ENCODE data around the gene HMGN4. TPM values are rescaled to one million over a fixed set of nuclear protein-coding genes. Genes with fewer than 3 reads are reported as not detected.

The HMGN4 gene
- total RNA-seq, 4 donors from 2014 or later: 54.6 to 68.4 (median 63.8) TPM

- Histone ChIP-seq H3K36me3 (no peaks in the 10 kb centered on the region), H3K27ac (peak overlapping the region in 2 of 3 donors; percentile 87 to 88), H3K9me3 (no peaks in the 10 kb centered on the region), H3K4me3 (replicated peaks in 1 of 3) (peak overlapping the region; percentile 6 to 41 (median 8)), H3K27me3 (no peaks in the 10 kb centered on the region), H3K4me1 (peaks cover 3 to 4% of the 10 kb centered on the region in 2 donors)
- TF ChIP-seq POLR2A (IDR thresholded peaks at IDR 0.05): no peak
- TF ChIP-seq CTCF (IDR thresholded peaks at IDR 0.05): no peak
- no peak for DNase-seq
- 15 to 20% methylated on average over 1 of the region's 1 CpG for WGBS, 2 donors
- intact Hi-C loops (cut with DNase I): no loop called here
These were observed 16.2 kb downstream of the HMGN4 start for GRCh38 chr6:26554447-26554696.

- Histone ChIP-seq H3K4me1 (peaks cover 3 to 4% of the 10 kb centered on the region in 2 donors), H3K9me3 (no peaks in the 10 kb centered on the region), H3K27ac (peak overlapping the region in 2 of 3 donors; percentile 87 to 88), H3K27me3 (no peaks in the 10 kb centered on the region), H3K36me3 (no peaks in the 10 kb centered on the region), H3K4me3 (replicated peaks in 1 of 3) (peak overlapping the region; percentile 6 to 41 (median 8))
- intact Hi-C loops (cut with DNase I): no loop called here
- peak; percentile 28 to 31 for DNase-seq
- TF ChIP-seq POLR2A (IDR thresholded peaks at IDR 0.05) (no peak), CTCF (IDR thresholded peaks at IDR 0.05) (no peak)
- WGBS, 2 donors: 9% methylated on average over 27 of the region's 27 CpGs
These were observed 16.7 kb downstream of the HMGN4 start for GRCh38 chr6:26554697-26555504.

- Histone ChIP-seq H3K27ac (no peak overlapping the region), H3K27me3 (no peaks in the 10 kb centered on the region), H3K4me3 (replicated peaks in 1 of 3) (no peak overlapping the region), H3K36me3 (no peaks in the 10 kb centered on the region), H3K9me3 (no peaks in the 10 kb centered on the region), H3K4me1 (peaks cover 0 to 4% of the 10 kb centered on the region in 2 donors)
- intact Hi-C loops (cut with DNase I): no loop called here
- 45 to 48% methylated on average over 19 of the region's 19 CpGs for WGBS, 2 donors
- TF ChIP-seq POLR2A (IDR thresholded peaks at IDR 0.05) (no peak), CTCF (IDR thresholded peaks at IDR 0.05) (no peak)
- no peak for DNase-seq
These were observed 17.5 kb downstream of the HMGN4 start for GRCh38 chr6:26555505-26556262.

- Histone ChIP-seq H3K27ac (no peak overlapping the region), H3K4me3 (replicated peaks in 1 of 3) (no peak overlapping the region), H3K4me1 (peaks cover 0 to 4% of the 10 kb centered on the region in 2 donors), H3K9me3 (no peaks in the 10 kb centered on the region), H3K27me3 (no peaks in the 10 kb centered on the region), H3K36me3 (no peaks in the 10 kb centered on the region)
- no peak for TF ChIP-seq POLR2A (IDR thresholded peaks at IDR 0.05)
- TF ChIP-seq CTCF (IDR thresholded peaks at IDR 0.05): no peak
- WGBS, 2 donors: 47 to 49% methylated on average over 16 of the region's 16 CpGs
- DNase-seq: no peak
- intact Hi-C loops (cut with DNase I): no loop called here
These were observed 18.3 kb downstream of the HMGN4 start for GRCh38 chr6:26556263-26557070.

All from thyroid gland (tissue), 4 donors.